ENCODE data around the gene WDR88. TPM values are rescaled to one million over a fixed set of nuclear protein-coding genes. Genes with fewer than 3 reads are reported as not detected.

WDR88 gene
- total and polyA plus RNA-seq, 2 donors, result 0.05 TPM; not detected in 1

DNA sequence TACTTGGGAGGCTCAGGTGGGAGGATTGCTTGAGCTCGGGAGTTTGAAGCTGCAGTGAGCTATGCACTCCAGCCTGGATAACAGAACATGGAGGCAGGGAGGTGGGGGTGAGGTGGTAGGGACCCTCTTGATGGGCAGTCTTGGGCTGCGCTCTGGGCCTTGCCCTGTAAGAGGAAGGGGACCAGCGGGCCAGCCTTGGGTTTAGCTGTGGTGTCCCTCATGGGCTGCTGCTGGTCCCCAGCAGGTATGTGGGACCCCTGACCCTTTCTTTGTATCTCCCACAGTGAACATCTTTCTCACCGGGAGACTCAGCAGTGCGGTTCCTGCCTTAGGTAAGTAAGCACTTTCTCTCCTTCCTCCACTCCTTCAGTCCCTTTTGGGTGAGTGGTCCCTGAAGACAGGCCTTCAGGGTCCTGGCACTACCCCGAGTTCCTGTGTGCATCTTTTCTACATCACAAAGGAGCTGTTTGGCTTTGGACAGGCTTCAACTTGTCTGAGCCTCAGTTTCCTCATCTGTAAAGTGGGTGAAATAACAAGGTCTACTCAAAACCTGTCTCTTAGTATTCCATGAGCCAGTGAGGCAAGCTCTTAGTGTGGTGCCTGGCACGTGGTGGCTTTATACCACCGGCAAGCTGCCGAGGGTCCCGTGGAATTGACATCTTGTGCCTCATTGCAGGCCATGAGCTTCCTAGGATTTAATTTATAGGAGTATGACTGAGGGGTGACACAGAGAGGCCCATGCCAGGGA is 64.7 kb downstream of the WDR88 start:
- no peaks in the 10 kb centered on the region for H3K4me1 ChIP-seq (ENCODE audit: control insufficient read depth in 2 of 2, insufficient read depth in 2 of 2, low read length in 2 of 2)
- WGBS, result 95% methylated on average over 10 of the region's 10 CpGs
- H3K36me3 ChIP-seq (ENCODE audit: control insufficient read depth in 2 of 2, insufficient read depth in 2 of 2, low read length in 1 of 2), result no peaks in the 10 kb centered on the region
- no peak for DNase-seq (ENCODE audit: low read depth in 6 of 9, low spot score in 9 of 9)
- H3K27ac ChIP-seq (ENCODE audit: low read depth in 1 of 2, low read length in 1 of 2), result no peak overlapping the region
- H3K4me3 ChIP-seq (ENCODE audit: low read length in 2 of 2), result no peak overlapping the region
- no peaks in the 10 kb centered on the region for H3K9me3 ChIP-seq (ENCODE audit: control insufficient read depth in 2 of 2, insufficient read depth in 1 of 2, low read length in 1 of 2)
- H3K27me3 ChIP-seq (ENCODE audit: control insufficient read depth in 2 of 2, insufficient read depth in 1 of 2, low read length in 1 of 2), result peaks cover 53 to 54% of the 10 kb centered on the region in 2 donors

DNA sequence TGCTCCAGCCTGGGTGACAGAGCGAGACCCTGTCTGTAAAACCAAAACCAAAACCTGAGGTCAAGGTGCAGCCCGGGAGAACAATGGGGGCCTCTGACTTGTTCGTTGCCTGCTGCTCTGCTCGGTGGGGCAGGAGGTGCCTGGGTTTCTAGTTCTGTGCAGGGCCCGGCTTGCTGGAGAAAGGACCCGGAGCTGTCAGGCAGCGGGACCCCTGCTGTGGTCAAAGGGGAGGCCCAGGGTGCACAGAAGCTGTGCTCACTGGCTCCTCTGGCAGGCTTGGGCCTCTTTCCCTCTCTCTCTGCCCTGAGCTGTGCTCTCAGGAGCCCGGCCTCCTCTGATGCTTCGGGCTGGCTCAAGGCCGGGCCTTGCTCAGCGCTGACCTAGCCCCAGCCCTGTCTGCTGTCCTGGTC is 65.7 kb downstream of the WDR88 start:
- no peaks in the 10 kb centered on the region for H3K36me3 ChIP-seq (ENCODE audit: control insufficient read depth in 2 of 2, insufficient read depth in 2 of 2, low read length in 1 of 2)
- peaks cover 44% of the 10 kb centered on the region in 2 donors for H3K27me3 ChIP-seq (ENCODE audit: control insufficient read depth in 2 of 2, insufficient read depth in 1 of 2, low read length in 1 of 2)
- no peak for DNase-seq (ENCODE audit: low read depth in 6 of 9, low spot score in 9 of 9)
- H3K9me3 ChIP-seq (ENCODE audit: control insufficient read depth in 2 of 2, insufficient read depth in 1 of 2, low read length in 1 of 2), result no peaks in the 10 kb centered on the region
- WGBS, result 95% methylated on average over 11 of the region's 11 CpGs
- no peak overlapping the region for H3K27ac ChIP-seq (ENCODE audit: low read depth in 1 of 2, low read length in 1 of 2)
- H3K4me3 ChIP-seq (ENCODE audit: low read length in 2 of 2), result no peak overlapping the region
- no peaks in the 10 kb centered on the region for H3K4me1 ChIP-seq (ENCODE audit: control insufficient read depth in 2 of 2, insufficient read depth in 2 of 2, low read length in 2 of 2)

DNA sequence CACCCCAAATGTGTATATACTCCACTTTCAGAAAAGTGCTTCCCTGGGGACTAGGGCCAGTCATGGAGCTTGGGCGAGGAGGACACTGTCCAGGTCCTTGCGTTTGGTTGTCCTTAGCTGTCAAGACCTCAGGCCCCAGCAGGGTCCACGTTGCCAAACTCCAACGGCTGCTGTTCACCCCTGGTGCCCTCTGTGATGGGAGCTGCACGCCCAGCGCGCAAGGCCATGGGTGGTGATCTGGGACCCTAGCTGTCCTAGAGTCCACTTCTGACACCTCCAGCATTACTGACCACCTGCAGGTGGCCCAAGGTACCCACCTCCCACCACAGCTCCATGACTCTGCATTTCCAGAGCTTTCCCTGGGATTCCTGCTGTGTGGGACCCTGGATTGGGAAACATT is 66.3 kb downstream of the WDR88 start:
- Histone ChIP-seq H3K4me1 (ENCODE audit: control insufficient read depth in 2 of 2, insufficient read depth in 2 of 2, low read length in 2 of 2) (no peaks in the 10 kb centered on the region), H3K4me3 (ENCODE audit: low read length in 2 of 2) (no peak overlapping the region), H3K27me3 (ENCODE audit: control insufficient read depth in 2 of 2, insufficient read depth in 1 of 2, low read length in 1 of 2) (peaks cover 38% of the 10 kb centered on the region in 2 donors), H3K36me3 (ENCODE audit: control insufficient read depth in 2 of 2, insufficient read depth in 2 of 2, low read length in 1 of 2) (no peaks in the 10 kb centered on the region), H3K27ac (ENCODE audit: low read depth in 1 of 2, low read length in 1 of 2) (no peak overlapping the region), H3K9me3 (ENCODE audit: control insufficient read depth in 2 of 2, insufficient read depth in 1 of 2, low read length in 1 of 2) (no peaks in the 10 kb centered on the region)
- no peak for DNase-seq (ENCODE audit: low read depth in 6 of 9, low spot score in 9 of 9)
- WGBS, result 95% methylated on average over 7 of the region's 7 CpGs

DNA sequence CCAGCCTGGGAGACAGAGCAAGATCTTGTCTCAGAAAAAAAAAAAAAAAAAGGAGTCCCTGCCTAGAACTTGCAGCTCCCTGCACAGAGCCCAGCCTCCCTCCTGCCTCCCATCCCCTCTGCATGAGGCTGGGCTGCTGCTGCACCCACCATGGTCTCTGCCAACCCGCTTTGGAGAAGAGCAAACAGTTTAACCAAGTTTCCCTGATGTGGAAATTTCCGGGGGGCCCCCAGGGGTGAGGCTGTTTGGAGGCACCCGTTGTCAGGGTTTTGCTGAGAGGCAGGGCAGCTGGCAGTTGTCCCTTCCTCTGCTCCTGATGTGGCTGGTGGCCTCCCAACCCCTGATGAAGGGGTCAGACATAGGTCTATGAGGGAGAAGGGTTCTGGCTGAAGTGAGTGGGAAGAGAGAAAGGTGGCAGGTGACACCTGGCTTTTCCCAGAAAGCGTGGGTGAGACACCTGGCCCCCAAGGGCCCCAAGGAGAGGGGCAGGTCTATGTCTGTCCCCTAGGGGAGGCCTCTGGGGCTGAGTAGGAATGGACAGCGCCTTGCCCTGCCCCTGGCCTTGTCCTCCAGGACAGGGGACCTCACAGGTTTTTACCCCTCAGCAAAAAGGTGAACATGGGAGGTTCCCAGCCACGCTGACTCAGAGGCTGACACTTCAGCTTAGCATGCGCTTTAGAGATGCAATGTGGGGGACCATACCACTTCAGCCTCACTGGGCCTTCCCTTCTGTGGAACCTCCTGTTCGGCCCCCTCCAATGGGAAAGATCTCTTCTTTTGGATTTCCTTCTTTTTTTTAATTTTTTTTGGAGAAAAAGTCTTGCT is 67.7 kb downstream of the WDR88 start:
- H3K4me1 ChIP-seq (ENCODE audit: control insufficient read depth in 2 of 2, insufficient read depth in 2 of 2, low read length in 2 of 2), result no peaks in the 10 kb centered on the region
- no peak overlapping the region for H3K4me3 ChIP-seq (ENCODE audit: low read length in 2 of 2)
- no peaks in the 10 kb centered on the region for H3K36me3 ChIP-seq (ENCODE audit: control insufficient read depth in 2 of 2, insufficient read depth in 2 of 2, low read length in 1 of 2)
- no peaks in the 10 kb centered on the region for H3K9me3 ChIP-seq (ENCODE audit: control insufficient read depth in 2 of 2, insufficient read depth in 1 of 2, low read length in 1 of 2)
- peaks cover 23 to 30% of the 10 kb centered on the region in 2 donors for H3K27me3 ChIP-seq (ENCODE audit: control insufficient read depth in 2 of 2, insufficient read depth in 1 of 2, low read length in 1 of 2)
- WGBS, result 84% methylated on average over 8 of the region's 8 CpGs
- H3K27ac ChIP-seq (ENCODE audit: low read depth in 1 of 2, low read length in 1 of 2), result no peak overlapping the region
- DNase-seq (ENCODE audit: low read depth in 6 of 9, low spot score in 9 of 9), result no peak

DNA sequence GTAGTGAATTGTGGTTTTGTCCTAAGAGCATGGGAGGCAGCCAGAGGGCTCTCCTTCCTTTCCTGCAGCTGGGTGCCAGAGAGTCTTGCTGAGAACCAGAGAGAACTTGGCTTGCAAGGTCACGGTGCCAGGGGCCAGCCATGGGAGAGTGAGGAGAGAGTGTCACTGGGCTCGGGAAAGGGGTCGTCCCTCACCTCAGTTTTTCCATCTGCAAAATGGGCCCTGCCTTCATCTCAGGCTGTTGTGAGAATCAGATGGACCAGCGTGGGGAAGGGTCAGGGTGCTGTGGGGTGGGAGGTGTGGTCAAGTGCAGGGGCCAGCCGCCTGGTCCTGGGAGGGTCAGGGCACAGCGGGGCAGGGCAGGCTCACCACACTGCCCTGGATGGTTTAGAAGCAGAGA is 69.6 kb downstream of the WDR88 start:
- Histone ChIP-seq H3K4me1 (ENCODE audit: control insufficient read depth in 2 of 2, insufficient read depth in 2 of 2, low read length in 2 of 2) (no peaks in the 10 kb centered on the region), H3K36me3 (ENCODE audit: control insufficient read depth in 2 of 2, insufficient read depth in 2 of 2, low read length in 1 of 2) (no peaks in the 10 kb centered on the region), H3K9me3 (ENCODE audit: control insufficient read depth in 2 of 2, insufficient read depth in 1 of 2, low read length in 1 of 2) (no peaks in the 10 kb centered on the region), H3K27me3 (ENCODE audit: control insufficient read depth in 2 of 2, insufficient read depth in 1 of 2, low read length in 1 of 2) (peaks cover 6 to 15% of the 10 kb centered on the region in 2 donors), H3K27ac (ENCODE audit: low read depth in 1 of 2, low read length in 1 of 2) (no peak overlapping the region), H3K4me3 (ENCODE audit: low read length in 2 of 2) (no peak overlapping the region)
- no peak for DNase-seq (ENCODE audit: low read depth in 6 of 9, low spot score in 9 of 9)
- WGBS, result 91% methylated on average over 6 of the region's 6 CpGs

DNA sequence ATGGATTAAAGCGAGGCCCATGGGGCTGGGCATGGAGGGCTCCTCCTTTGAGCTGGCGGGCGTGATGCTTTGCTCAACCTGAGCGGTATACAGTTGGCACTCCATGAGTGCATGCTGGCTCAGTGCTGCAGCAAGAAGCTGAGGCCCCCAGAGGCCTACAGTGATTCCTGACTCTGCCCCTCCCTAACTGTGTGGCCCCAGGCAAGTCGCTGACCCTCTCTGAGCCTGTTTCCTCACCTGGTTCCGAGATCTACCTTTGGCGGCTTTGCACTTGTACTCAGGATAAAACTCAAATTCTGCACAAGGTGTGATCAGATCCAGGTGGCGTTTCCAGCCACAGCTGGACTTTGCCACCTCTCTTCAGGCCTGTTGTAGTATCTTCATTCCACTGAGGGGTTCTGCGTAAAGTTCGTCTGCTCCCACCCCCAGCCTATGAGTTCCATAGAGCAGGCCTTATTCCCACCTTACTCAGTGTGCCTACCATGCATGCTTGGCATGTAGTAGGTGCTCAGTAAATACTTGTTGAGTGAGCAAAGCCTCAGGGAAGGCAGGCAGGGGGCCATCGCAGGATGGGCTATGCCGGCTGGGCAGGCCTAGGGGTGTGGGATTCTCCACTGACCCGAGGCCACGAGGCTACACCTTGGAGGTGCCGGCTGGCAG is 70.1 kb downstream of the WDR88 start:
- WGBS, result 98% methylated on average over 15 of the region's 15 CpGs
- H3K36me3 ChIP-seq (ENCODE audit: control insufficient read depth in 2 of 2, insufficient read depth in 2 of 2, low read length in 1 of 2), result no peaks in the 10 kb centered on the region
- H3K27ac ChIP-seq (ENCODE audit: low read depth in 1 of 2, low read length in 1 of 2), result no peak overlapping the region
- no peaks in the 10 kb centered on the region for H3K9me3 ChIP-seq (ENCODE audit: control insufficient read depth in 2 of 2, insufficient read depth in 1 of 2, low read length in 1 of 2)
- no peak overlapping the region for H3K4me3 ChIP-seq (ENCODE audit: low read length in 2 of 2)
- peaks cover under 1 to 9% of the 10 kb centered on the region in 2 donors for H3K27me3 ChIP-seq (ENCODE audit: control insufficient read depth in 2 of 2, insufficient read depth in 1 of 2, low read length in 1 of 2)
- DNase-seq (ENCODE audit: low read depth in 6 of 9, low spot score in 9 of 9), result no peak
- H3K4me1 ChIP-seq (ENCODE audit: control insufficient read depth in 2 of 2, insufficient read depth in 2 of 2, low read length in 2 of 2), result no peaks in the 10 kb centered on the region

DNA sequence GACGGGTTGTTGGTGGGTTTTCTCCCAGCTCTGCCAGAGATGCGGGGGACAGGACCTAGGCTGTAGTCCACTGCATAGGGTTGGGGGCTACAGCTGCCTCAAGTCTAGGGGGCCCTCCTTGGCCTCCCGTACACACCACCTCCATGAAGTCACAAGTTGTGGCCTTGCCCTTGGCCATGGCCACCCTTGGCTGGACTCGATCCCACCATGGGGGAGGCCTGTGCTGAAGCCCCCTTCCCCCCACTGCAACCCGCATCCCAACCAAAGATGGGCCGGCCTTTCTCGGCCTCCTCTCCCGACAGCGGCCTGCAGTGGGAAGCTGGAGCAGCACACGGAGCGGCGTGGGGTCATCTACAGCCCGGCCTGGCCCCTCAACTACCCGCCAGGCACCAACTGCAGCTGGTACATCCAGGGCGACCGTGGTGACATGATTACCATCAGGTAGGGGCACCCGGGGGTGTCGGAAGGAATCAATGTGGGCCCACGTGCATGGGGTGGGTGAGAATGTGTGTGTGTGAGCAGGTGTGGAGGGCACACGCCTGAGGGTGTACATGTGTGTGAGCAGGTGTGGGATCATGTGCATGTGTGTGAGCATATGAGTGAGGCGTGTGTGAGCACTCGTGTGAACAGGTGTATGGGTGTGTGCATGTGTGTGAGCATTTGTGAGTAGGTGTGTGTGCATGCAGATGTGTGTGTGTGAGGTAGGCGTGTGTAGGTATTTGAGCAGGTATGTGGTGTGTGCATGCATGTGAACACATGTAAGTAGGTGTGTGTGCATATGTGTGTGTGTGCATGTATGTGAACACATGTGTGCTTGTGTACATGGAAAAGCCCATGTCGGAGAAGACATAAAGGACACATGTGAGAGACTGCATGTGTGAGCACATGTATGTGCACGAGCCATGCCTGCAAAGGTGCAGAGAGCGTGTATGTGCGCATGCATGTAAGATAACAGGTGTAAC is 70.9 kb downstream of the WDR88 start:
- no peaks in the 10 kb centered on the region for H3K36me3 ChIP-seq (ENCODE audit: control insufficient read depth in 2 of 2, insufficient read depth in 2 of 2, low read length in 1 of 2)
- DNase-seq (ENCODE audit: low read depth in 6 of 9, low spot score in 9 of 9), result no peak

DNA sequence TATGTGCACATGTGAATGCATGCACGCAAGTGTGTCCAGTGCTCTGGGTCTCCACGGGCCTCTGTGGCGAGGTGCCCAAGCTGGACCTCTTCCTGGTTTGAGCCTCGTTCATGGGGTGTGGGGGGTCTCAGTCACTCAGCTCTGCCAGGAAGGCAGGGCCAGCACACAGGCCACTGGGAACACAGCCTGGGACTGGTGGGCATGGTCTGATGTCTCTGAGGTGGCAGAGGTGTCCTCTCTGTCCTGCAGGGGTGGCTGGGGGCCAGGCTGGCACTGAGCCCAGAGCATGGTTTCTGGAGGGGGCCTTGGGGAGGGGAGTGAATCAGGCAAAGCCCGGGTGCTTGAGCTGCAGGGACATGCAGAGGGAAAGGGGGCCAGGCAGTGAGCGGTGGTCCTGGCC is 71.6 kb downstream of the WDR88 start:
- no peak for DNase-seq (ENCODE audit: low read depth in 6 of 9, low spot score in 9 of 9)
- Histone ChIP-seq H3K27me3 (ENCODE audit: control insufficient read depth in 2 of 2, insufficient read depth in 1 of 2, low read length in 1 of 2) (peaks cover 0 to 1% of the 10 kb centered on the region in 2 donors), H3K4me1 (ENCODE audit: control insufficient read depth in 2 of 2, insufficient read depth in 2 of 2, low read length in 2 of 2) (no peaks in the 10 kb centered on the region), H3K9me3 (ENCODE audit: control insufficient read depth in 2 of 2, insufficient read depth in 1 of 2, low read length in 1 of 2) (no peaks in the 10 kb centered on the region), H3K36me3 (ENCODE audit: control insufficient read depth in 2 of 2, insufficient read depth in 2 of 2, low read length in 1 of 2) (no peaks in the 10 kb centered on the region), H3K27ac (ENCODE audit: low read depth in 1 of 2, low read length in 1 of 2) (no peak overlapping the region), H3K4me3 (ENCODE audit: low read length in 2 of 2) (no peak overlapping the region)
- 90% methylated on average over 6 of the region's 6 CpGs for WGBS

More for the DNA sequence above, 70.9 kb downstream of the WDR88 start:
- 93% methylated on average over 27 of the region's 27 CpGs for WGBS
- no peaks in the 10 kb centered on the region for H3K9me3 ChIP-seq (ENCODE audit: control insufficient read depth in 2 of 2, insufficient read depth in 1 of 2, low read length in 1 of 2)
- no peaks in the 10 kb centered on the region for H3K4me1 ChIP-seq (ENCODE audit: control insufficient read depth in 2 of 2, insufficient read depth in 2 of 2, low read length in 2 of 2)
- no peak overlapping the region for H3K27ac ChIP-seq (ENCODE audit: low read depth in 1 of 2, low read length in 1 of 2)
- peaks cover 0 to 3% of the 10 kb centered on the region in 2 donors for H3K27me3 ChIP-seq (ENCODE audit: control insufficient read depth in 2 of 2, insufficient read depth in 1 of 2, low read length in 1 of 2)
- no peak overlapping the region for H3K4me3 ChIP-seq (ENCODE audit: low read length in 2 of 2)

All from thymus (tissue), 11 donors.